ENCODE data around the gene PLCH2. TPM values are rescaled to one million over a fixed set of nuclear protein-coding genes. Genes with fewer than 3 reads are reported as not detected.

The PLCH2 gene
- polyA plus RNA-seq, 12 donors, result 0.33 to 16.6 (median 0.83) TPM; not detected in 2

DNA sequence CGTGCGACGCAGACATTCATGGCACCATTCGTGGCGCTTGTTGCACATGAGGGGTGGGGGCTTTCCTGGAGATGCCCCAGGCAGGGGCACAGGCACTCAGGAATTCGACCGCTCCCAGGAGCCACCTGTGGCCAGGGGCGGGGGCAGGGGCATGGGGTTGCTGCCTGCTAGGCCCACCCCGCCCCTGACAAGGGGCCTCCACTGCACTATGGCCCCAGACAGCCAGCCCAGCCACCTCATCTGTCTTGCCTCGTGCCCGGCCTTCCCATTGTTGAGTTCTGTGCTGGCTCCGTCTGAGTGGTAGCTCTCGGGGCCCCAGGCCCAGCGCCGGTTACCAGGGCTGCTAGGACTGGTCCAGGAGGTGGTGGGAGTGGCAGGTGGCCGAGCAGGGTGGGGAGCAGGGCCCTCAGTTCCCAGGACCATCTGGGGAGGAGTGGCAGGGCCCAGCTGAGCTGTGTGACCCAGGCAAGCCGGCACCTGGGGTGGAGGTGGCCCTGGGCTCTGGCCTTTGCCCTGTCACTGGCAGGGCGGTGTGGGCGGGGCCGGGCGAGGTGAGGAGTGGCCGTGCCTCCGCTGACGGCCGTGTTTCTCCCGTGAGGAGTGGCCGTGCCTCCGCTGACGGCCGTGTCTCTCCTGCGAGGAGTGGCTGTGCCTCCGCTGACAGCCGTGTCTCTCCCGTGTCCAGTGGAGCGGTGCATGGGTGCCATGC lies 1.9 kb downstream of the PLCH2 start:
- DNase-seq, result no peak

DNA sequence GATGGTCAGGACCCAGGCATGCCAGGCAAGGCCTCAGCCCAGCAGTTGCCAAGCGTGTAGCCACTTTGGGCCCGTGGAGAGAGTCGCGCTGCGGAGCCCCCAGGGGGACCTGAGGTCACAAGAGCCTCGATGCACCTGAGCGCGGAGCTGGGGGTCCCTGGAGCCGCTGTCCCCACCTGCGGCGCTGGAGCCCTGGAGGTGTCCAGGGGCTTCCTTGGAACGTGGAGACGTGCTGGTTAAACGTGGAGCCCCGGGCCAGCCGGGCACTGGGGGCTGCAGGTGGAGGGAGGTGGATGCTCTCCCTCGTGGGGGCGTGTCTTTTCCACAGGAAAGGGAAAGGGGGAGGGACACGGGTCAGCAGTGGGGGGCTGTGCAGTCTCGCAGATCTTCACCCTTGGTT lies 3.1 kb downstream of the PLCH2 start:
- no peak for DNase-seq

GRCh38 chr1:2479618-2480017 lies 3.5 kb downstream of the PLCH2 start:
- no peak for DNase-seq

DNA sequence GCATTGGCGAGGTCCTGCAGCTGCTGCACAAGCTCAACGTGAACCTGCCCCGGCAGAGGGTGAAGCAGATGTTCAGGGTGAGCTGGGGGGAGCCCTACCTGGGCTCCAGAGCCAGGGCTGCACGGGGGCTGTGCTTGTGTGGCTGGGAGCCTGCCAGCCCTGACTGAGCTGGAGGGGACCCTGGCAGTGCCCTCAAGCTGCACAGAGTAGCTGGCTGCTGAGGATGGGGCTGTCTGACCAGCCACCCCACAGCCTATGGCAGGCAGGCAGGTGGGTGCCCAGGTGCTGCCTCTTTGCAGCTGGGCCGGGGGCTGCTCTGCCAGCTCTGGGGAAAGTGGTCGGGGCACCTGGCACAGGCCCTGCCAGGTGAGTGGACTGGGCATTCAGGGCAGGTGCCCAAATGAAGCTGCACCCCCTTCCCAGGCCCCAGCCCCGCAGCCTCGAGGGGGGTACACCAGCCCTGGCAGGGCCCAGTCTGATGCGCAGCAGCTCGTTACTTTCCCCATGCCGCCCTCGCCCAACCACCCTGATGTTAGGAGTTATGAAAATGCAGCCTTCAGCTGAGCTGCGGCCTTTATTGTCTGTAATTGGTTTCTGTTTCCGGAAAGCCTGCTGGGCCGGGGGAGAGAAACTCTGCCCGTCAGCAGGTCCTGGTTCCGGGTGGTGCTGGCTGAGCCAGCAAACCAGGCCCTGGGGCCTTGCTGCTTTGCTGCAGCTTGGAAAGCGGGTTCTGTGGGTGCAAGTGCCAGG lies 4.3 kb downstream of the PLCH2 start:
- DNase-seq, result no peak

DNA sequence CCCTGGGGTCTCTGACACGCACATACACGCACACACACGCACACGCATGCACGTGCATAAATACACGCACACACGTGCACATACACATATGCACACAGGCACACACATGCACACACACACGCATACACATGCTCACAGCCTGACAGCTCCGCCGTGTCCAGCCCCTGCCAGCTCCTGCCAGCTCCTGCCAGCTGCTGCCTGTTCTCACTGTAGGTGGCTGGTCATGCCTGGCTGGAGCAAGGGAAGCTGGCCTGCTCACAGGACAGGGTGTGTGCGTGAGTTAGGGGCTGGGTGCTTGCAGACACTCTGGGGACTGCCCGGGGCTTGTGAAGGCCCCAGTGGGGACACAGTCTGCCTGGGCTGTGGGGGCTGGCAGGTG lies 4.9 kb downstream of the PLCH2 start:
- DNase-seq, result no peak

GRCh38 chr1:2481885-2482284 lies 5.8 kb downstream of the PLCH2 start:
- DNase-seq, result no peak

GRCh38 chr1:2482588-2482987 lies 6.5 kb downstream of the PLCH2 start:
- DNase-seq, result no peak

DNA sequence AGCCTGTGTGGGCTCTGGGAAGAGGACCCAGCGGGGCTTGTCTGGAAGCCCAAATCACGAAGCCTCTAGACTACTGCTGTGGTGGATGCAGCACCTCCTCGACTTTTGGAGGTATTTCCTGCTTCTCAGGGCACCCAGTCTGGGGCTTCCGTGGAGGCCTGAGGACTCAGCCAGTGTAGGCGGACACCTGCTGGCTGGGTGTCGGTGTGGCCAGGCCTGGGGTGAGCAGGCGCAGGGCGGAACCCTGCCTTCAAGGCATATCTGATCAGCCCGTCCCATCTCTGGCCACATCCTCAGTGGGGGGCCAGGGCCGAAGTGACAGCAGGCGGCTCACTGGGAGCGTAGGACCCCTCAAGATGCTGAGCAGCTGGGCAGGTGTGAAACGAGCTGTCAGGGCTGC lies 6.9 kb downstream of the PLCH2 start:
- DNase-seq, result no peak

GRCh38 chr1:2483970-2484369 lies 7.9 kb downstream of the PLCH2 start:
- no peak for DNase-seq

DNA sequence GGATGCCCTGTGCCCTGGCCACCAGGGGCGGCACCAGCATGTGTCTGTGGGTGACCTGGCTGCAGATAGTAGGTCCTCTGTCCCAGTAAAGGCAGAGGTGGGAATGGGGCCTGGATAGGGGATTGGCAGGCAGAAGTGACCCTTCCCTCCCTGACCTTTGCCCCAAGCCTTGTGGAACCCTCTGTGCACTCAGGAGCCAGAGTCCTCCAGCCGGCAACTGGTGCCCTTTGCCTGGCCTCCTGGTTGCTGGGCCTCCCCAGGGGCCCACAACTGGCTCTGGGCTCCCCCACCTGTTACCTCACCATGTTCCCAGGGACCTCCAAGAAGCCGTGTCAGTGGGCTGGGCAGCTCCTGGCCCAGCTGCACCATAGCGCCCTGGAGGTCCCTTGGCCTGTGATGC lies 10.0 kb downstream of the PLCH2 start:
- DNase-seq, result no peak

DNA sequence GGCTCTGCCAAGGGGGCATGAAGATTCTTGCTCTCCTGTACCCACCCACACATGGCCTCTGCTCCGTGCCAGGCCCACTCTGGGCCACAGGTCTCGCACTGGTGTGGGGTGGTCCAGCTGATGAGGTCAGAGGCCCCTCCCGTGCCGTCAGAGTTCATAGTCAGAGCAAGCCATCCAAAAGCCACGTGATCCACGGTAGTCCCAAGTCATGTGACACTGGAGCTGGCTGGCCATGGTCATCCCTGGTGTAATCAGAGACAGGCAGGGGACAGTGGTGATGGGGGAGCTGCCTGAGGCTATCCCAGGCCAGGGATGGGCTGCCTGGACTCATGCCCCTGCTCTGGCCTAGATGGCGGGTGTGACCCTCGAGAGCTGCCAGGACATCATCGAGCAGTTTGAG lies 10.5 kb downstream of the PLCH2 start:
- DNase-seq, result no peak

DNA sequence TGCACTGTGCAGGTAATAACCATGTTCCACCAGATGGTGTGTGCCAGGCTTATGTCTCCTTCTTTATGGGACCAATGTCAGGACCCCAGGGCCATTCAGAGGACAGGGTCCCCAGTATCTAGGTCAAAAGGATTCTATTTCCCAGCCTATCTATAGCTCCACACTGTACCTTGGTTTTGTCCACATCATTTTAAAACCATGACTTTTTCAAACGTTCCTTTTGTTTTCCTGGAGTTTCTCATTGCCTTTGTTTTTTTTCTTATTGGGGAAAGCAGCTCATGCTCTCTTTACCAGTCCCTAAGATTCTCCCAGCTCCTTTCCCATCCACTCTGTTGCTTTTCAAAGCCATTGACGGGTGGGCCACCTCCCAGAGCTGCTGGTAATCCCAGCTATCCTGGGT lies 12.6 kb downstream of the PLCH2 start:
- no peak for DNase-seq

DNA sequence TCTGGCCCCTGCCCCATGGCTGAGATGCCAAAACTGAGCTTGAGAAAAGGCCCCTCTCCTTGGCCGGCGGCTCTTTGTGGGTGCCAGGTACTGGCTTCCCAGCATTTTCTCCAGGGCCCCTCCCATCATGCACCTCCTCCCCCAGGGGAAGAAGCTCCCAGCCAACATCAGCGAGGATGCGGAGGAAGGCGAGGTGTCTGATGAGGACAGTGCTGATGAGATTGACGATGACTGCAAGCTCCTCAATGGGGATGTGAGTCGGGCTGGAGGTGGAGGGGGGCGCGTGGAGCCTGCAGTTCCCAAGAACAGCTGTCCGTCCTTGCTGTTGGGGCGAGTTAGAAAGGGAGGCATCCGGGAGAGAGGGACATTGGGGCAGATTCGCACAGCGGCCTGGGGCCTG lies 13.5 kb downstream of the PLCH2 start:
- DNase-seq, result no peak

GRCh38 chr1:2492091-2492490 lies 16.0 kb downstream of the PLCH2 start:
- DNase-seq, result no peak

- DNase-seq, result no peak
Measured at GRCh38 chr1:2493218-2493617, 17.1 kb downstream of the PLCH2 start.

- DNase-seq, result no peak
Measured at GRCh38 chr1:2493691-2494322, 17.7 kb downstream of the PLCH2 start.

DNA sequence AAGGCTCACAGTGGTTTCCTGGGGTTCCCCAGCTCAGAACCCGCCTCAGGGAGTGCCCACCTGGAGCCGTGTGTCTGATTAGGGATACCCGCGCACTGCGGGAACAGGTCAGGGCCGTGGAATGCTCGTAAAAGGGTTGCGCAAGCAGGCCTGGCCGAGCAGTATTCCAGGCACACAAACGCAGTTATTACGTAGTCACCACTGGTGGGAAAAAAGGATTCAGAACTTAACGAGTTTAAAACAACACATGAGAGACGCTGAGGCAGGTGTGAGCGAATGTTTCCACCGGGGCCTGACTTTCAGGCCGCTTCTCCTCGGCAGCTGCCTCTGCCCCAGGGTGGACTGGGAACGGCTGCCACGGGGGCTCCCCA lies 18.2 kb downstream of the PLCH2 start:
- DNase-seq, result no peak

GRCh38 chr1:2495026-2495425 lies 18.9 kb downstream of the PLCH2 start:
- no peak for DNase-seq

- DNase-seq, result no peak
Measured at GRCh38 chr1:2495546-2495945, 19.5 kb downstream of the PLCH2 start.

DNA sequence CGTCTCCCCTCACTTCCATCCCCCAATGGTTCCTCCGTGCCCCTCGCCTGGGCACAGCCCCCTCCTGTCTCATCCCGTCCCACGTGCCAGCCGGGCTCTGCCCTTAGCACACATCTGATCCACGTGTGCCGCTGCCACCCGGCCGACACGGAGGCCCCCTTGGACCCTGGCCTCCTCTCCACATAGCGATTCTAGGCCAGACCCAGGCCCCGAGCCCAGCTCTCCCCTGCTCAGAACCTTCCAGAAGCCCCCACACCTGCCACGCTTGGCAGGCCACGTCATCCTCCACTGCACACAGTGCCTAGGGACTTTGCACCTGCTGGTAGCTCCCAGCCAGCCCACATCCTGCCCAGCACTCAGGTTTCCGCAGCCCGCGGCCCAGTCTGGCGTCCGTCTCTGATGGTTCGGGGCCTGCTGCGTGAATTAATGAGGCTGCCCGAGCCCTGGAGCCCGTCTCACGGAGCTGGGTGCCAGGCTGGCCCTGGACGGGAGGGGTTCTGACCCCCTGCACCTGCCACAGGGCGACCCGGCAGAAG lies 20.1 kb downstream of the PLCH2 start:
- no peak for DNase-seq

DNA sequence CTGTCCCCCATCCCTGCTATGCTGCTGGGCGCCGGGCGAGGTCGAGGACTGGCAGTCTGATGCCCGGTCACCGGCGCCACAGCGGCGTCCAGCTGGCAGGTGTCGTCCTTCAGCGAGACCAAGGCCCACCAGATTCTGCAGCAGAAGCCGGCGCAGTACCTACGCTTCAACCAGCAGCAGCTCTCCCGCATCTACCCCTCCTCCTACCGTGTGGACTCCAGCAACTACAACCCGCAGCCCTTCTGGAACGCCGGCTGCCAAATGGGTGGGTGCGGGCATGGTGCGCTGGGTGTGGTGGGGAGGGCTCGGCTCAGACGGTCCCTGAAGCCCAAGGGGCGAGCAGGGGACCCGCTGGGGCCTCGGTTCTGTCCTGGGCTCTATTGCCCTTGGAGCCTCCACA lies 20.7 kb downstream of the PLCH2 start:
- no peak for DNase-seq

- DNase-seq, result no peak
Measured at GRCh38 chr1:2497891-2498290, 21.8 kb downstream of the PLCH2 start.

DNA sequence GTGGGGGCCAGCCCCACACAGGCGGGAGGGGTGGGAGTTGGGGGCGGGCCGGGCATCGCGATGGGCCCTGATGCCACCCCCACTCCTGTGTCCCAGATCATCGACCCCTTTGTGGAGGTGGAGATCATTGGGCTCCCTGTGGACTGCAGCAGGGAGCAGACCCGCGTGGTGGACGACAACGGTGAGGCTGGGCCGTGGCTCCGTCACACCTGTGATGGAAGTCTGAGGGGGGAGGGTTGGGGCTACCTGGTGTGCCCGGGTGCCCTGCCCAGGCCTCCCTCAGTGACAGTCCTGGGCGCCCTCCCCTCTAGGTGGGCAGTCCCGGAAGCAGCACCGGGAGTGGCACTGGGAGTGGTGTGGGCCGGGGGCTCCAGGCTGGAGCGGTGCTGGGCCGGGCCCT lies 22.6 kb downstream of the PLCH2 start:
- no peak for DNase-seq
